GM18507 (cell line): ENCODE measurements around the gene LRCH3.

ENCODE experiments used
- DNase-seq: peaks from one replicate; pipeline ENCODE4 v3.0.0; 2011; ENCODE audit warnings: low read depth; ENCODE audit not compliant: insufficient read length; ENCODE audit errors: extremely low spot score
- FAIRE-seq: peaks from 2 replicates; lab custom pipeline; 2011; peaks lifted over from hg19 to GRCh38; lab: Jason Lieb, UNC

LRCH3 gene

GRCh38 chr3:197791113-197791891 is at the start of gene LRCH3:
LRCH3 (plus strand) TSS chr3:197791254; CDS start chr3:197791279, 25 bp downstream.
- DNase-seq (peak; percentile 83), FAIRE-seq (peak; percentile 52)

- FAIRE-seq = no peak
- DNase-seq = no peak
Observed at GRCh38 chr3:197742787-197743186, 48.3 kb upstream of the LRCH3 start.

- DNase-seq (no peak), FAIRE-seq (no peak)
Observed at GRCh38 chr3:197746209-197746608, 44.8 kb upstream of the LRCH3 start.

GRCh38 chr3:197746801-197747237 is 44.2 kb upstream of the LRCH3 start:
- no peak for FAIRE-seq
- DNase-seq = no peak

- DNase-seq (no peak), FAIRE-seq (no peak)
Observed at GRCh38 chr3:197748597-197749314, 42.3 kb upstream of the LRCH3 start.

- DNase-seq (no peak), FAIRE-seq (no peak)
Observed at GRCh38 chr3:197749315-197749600, 41.8 kb upstream of the LRCH3 start.

GRCh38 chr3:197749601-197750395 is 41.3 kb upstream of the LRCH3 start, which contains the start of gene FYTTD1:
FYTTD1 (plus strand) TSS chr3:197749883; CDS start chr3:197749972, 89 bp downstream.
- DNase-seq (peak; percentile 85), FAIRE-seq (peak; percentile 90)

GRCh38 chr3:197750396-197750831 is 40.6 kb upstream of the LRCH3 start:
- DNase-seq (peak; percentile 50), FAIRE-seq (peak; percentile 50)

- peak; percentile 56 for FAIRE-seq
- DNase-seq = no peak
Observed at GRCh38 chr3:197750858-197751737, 40.0 kb upstream of the LRCH3 start.

GRCh38 chr3:197752107-197752506 is 38.9 kb upstream of the LRCH3 start:
- no peak for DNase-seq
- no peak for FAIRE-seq

- DNase-seq = no peak
- no peak for FAIRE-seq
Observed at GRCh38 chr3:197753263-197753662, 37.8 kb upstream of the LRCH3 start.

GRCh38 chr3:197756704-197757103 is 34.4 kb upstream of the LRCH3 start:
- DNase-seq (no peak), FAIRE-seq (no peak)

GRCh38 chr3:197758512-197758911 is 32.5 kb upstream of the LRCH3 start:
- no peak for FAIRE-seq
- no peak for DNase-seq

GRCh38 chr3:197761784-197762183 is 29.3 kb upstream of the LRCH3 start:
- FAIRE-seq (no peak), DNase-seq (no peak)

- no peak for FAIRE-seq
- DNase-seq = no peak
Observed at GRCh38 chr3:197775317-197775716, 15.7 kb upstream of the LRCH3 start.

GRCh38 chr3:197782230-197782629 is 8.8 kb upstream of the LRCH3 start:
- FAIRE-seq (peak; percentile 78), DNase-seq (no peak)

- DNase-seq = no peak
- FAIRE-seq = peak; percentile 49
Observed at GRCh38 chr3:197784019-197784585, 7.0 kb upstream of the LRCH3 start.

- no peak for FAIRE-seq
Observed at GRCh38 chr3:197787412-197787811, 3.6 kb upstream of the LRCH3 start.

GRCh38 chr3:197789309-197789708 is 1.7 kb upstream of the LRCH3 start:
- no peak for FAIRE-seq
- no peak for DNase-seq

More at GRCh38 chr3:197787412-197787811, 3.6 kb upstream of the LRCH3 start:
- no peak for DNase-seq
